Activated CD8-positive, alpha-beta T cell treated with anti-CD3 and anti-CD28 coated beads for 36 hours (primary cell): ENCODE results near the gene TLR3. TPM values are rescaled to one million over a fixed set of nuclear protein-coding genes. Genes with fewer than 3 reads are reported as not detected.

Source experiments
- ATAC-seq: fragments of 200-7000 bp; cut with Tn5 transposase; one replicate; pipeline ENCODE4 v1.10.0; 2021; ENCODE audit warnings: mild to moderate bottlenecking, moderate library complexity
- CTCF ChIA-PET: fragments of 350-600 bp; sonication (Branson Sonifier 250); formaldehyde crosslinking; loops from one replicate; lab custom pipeline; 2021; ENCODE audit warnings: antibody characterized with exemption; lab: Charles Lee
- POLR2A ChIA-PET: fragments of 350-600 bp; sonication (Branson Sonifier 250); formaldehyde crosslinking; loops from one replicate; lab custom pipeline; 2021; ENCODE audit warnings: antibody characterized with exemption; lab: Charles Lee
- DNase-seq: peaks from one replicate; pipeline ENCODE4 v3.0.0-alpha.2; 2020
- H3K27ac Mint-ChIP-seq: one replicate; pipeline ENCODE4 v1.8.0; 2021; ENCODE audit warnings: mild to moderate bottlenecking, mixed read lengths
- H3K27me3 Mint-ChIP-seq: one replicate; pipeline ENCODE4 v1.8.0; 2021; ENCODE audit warnings: mixed read lengths
- H3K36me3 Mint-ChIP-seq: one replicate; pipeline ENCODE4 v1.8.0; 2021; ENCODE audit warnings: low read depth, mixed read lengths
- H3K4me1 Mint-ChIP-seq: one replicate; pipeline ENCODE4 v1.8.0; 2021; ENCODE audit warnings: low read depth, mixed read lengths
- H3K4me3 Mint-ChIP-seq: one replicate; pipeline ENCODE4 v1.8.0; 2021; ENCODE audit warnings: mild to moderate bottlenecking, moderate library complexity, mixed read lengths
- H3K9me3 Mint-ChIP-seq: one replicate; pipeline ENCODE4 v1.8.0; 2021; ENCODE audit warnings: mixed read lengths
- CTCF ChIP-seq: fragments of 200-600 bp; IDR thresholded peaks from one replicate; pipeline ENCODE4 v1.8.0; 2022; ENCODE audit warnings: antibody characterized with exemption, mild to moderate bottlenecking
- intact Hi-C: fragments of 100-400 bp; cut with micrococcal nuclease; formaldehyde crosslinking; loops from one replicate; pipeline ENCODE4 v1.10.0; 2022
- total RNA-seq, 2 experiments: library from RNA; stranded (reverse); gene quantifications; one replicate each; pipeline ENCODE4 v1.2.3, GENCODE V29; 2021

The TLR3 gene
- total RNA-seq, 2 experiments from 2014 or later, result not detected

- intact Hi-C loops, result no loop called here
- no peaks in the 10 kb centered on the region for H3K36me3 Mint-ChIP-seq
- peaks cover 3% of the 10 kb centered on the region for H3K4me1 Mint-ChIP-seq
- no peak overlapping the region for H3K4me3 Mint-ChIP-seq
- no peaks in the 10 kb centered on the region for H3K9me3 Mint-ChIP-seq
- ATAC-seq (no peak), DNase-seq (no peak)
- H3K27ac Mint-ChIP-seq, result no peak overlapping the region
- POLR2A ChIA-PET, result no interaction called here
- H3K27me3 Mint-ChIP-seq, result peaks cover 5% of the 10 kb centered on the region
- CTCF ChIA-PET, result interaction anchor here (1.5 to 2.1 kb wide), 2 partner anchors 9 to 42 kb away, joined by 3 to 6 read pairs; no protein-coding TSS in a partner anchor
- TF ChIP-seq CTCF, result no peak
These were observed 59.9 kb downstream of the TLR3 start for GRCh38 chr4:186128842-186129241.

- Mint-ChIP-seq H3K4me1 (peaks cover 3% of the 10 kb centered on the region), H3K36me3 (no peaks in the 10 kb centered on the region), H3K4me3 (no peak overlapping the region), H3K27me3 (peaks cover 5% of the 10 kb centered on the region), H3K9me3 (no peaks in the 10 kb centered on the region), H3K27ac (no peak overlapping the region)
- intact Hi-C loops, result no loop called here
- DNase-seq, result no peak
- no peak for TF ChIP-seq CTCF
- ATAC-seq, result no peak
- POLR2A ChIA-PET, result no interaction called here
- CTCF ChIA-PET, result no interaction called here
These were observed 63.0 kb downstream of the TLR3 start for GRCh38 chr4:186131935-186132334.

- intact Hi-C loops, result no loop called here
- no peak overlapping the region for H3K27ac Mint-ChIP-seq
- H3K36me3 Mint-ChIP-seq, result no peaks in the 10 kb centered on the region
- DNase-seq (peak; percentile 17), ATAC-seq (peak; percentile 82)
- H3K4me1 Mint-ChIP-seq, result peaks cover 3% of the 10 kb centered on the region
- ChIA-PET CTCF (interaction anchor here (0.8 kb wide), 1 partner anchor 12 kb away, joined by 3 read pairs; no protein-coding TSS in a partner anchor), POLR2A (no interaction called here)
- no peaks in the 10 kb centered on the region for H3K9me3 Mint-ChIP-seq
- no peak for TF ChIP-seq CTCF
- peaks cover 5% of the 10 kb centered on the region for H3K27me3 Mint-ChIP-seq
- no peak overlapping the region for H3K4me3 Mint-ChIP-seq
These were observed 63.8 kb downstream of the TLR3 start for GRCh38 chr4:186132577-186133242.

- intact Hi-C loops, result no loop called here
- Mint-ChIP-seq H3K36me3 (no peaks in the 10 kb centered on the region), H3K4me3 (no peak overlapping the region), H3K4me1 (peaks cover 3% of the 10 kb centered on the region), H3K27me3 (no peaks in the 10 kb centered on the region), H3K27ac (no peak overlapping the region), H3K9me3 (no peaks in the 10 kb centered on the region)
- POLR2A ChIA-PET, result no interaction called here
- no peak for ATAC-seq
- CTCF ChIA-PET, result interaction anchor here (1.0 to 1.3 kb wide), 3 partner anchors 47 to 66 kb away, joined by 3 to 4 read pairs (median 3); partner anchors contain the start of gene TLR3
- no peak for DNase-seq
- TF ChIP-seq CTCF, result no peak
These were observed 65.3 kb downstream of the TLR3 start for GRCh38 chr4:186134257-186134656.

- DNase-seq (no peak), ATAC-seq (no peak)
- Mint-ChIP-seq H3K27me3 (no peaks in the 10 kb centered on the region), H3K4me3 (no peak overlapping the region), H3K9me3 (no peaks in the 10 kb centered on the region), H3K27ac (no peak overlapping the region), H3K4me1 (peaks cover 3% of the 10 kb centered on the region), H3K36me3 (no peaks in the 10 kb centered on the region)
- CTCF ChIA-PET, result interaction anchor here (1.3 kb wide), 1 partner anchor 63 kb away, joined by 3 read pairs; no protein-coding TSS in a partner anchor
- TF ChIP-seq CTCF, result no peak
- intact Hi-C loops, result no loop called here
- POLR2A ChIA-PET, result no interaction called here
These were observed 65.9 kb downstream of the TLR3 start for GRCh38 chr4:186134861-186135260.
